Activated T-cell treated with anti-CD3 and anti-CD28 coated beads, Interleukin-2, amount 50 U/mL, for 48 hours (primary cell): ENCODE measurements around the gene VWA7.

Experiments used
- DNase-seq, 2 experiments: peaks; one replicate each; pipeline ENCODE4 v3.0.0-alpha.2; 2020

VWA7 gene

DNA sequence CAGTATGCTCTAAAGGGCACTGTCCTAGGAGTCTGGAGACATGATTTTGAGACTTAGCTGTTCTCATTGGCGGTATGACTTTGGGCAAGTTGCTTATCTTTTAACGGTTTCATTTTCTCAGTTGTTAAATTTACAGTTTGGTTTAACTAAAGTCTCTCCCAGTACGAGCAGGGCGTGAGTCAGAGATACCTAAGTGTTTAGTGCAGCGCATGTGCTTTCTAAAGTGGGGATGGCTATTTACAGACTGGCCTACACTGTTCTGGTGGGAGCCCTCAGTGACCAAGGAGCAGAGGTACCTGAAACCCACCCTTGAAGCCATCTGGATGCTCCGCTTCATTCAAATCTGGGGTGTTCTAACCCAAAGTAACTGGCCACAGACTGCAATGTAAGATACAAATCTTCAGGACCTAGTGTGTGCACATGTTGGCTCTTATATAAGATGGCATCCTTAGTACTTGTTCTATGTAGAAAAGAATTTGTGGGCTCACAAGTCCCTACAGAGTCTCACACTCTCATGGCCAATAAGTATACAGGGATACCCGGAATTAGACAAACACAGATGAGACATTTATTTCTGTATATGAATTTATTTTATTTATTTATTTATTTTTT is 26.6 kb downstream of the VWA7 start:
- DNase-seq = no peak

GRCh38 chr6:31749301-31750036 is 27.7 kb downstream of the VWA7 start:
- no peak for DNase-seq

- no peak for DNase-seq
Observed at GRCh38 chr6:31744422-31744821, 32.7 kb downstream of the VWA7 start.

- no peak for DNase-seq
Observed at GRCh38 chr6:31742894-31743293, 34.2 kb downstream of the VWA7 start.

GRCh38 chr6:31741815-31742214 is 35.3 kb downstream of the VWA7 start:
- no peak for DNase-seq

GRCh38 chr6:31740397-31741223 is 36.5 kb downstream of the VWA7 start:
- DNase-seq = peak in 1 of 2 experiments; percentile 35

DNA sequence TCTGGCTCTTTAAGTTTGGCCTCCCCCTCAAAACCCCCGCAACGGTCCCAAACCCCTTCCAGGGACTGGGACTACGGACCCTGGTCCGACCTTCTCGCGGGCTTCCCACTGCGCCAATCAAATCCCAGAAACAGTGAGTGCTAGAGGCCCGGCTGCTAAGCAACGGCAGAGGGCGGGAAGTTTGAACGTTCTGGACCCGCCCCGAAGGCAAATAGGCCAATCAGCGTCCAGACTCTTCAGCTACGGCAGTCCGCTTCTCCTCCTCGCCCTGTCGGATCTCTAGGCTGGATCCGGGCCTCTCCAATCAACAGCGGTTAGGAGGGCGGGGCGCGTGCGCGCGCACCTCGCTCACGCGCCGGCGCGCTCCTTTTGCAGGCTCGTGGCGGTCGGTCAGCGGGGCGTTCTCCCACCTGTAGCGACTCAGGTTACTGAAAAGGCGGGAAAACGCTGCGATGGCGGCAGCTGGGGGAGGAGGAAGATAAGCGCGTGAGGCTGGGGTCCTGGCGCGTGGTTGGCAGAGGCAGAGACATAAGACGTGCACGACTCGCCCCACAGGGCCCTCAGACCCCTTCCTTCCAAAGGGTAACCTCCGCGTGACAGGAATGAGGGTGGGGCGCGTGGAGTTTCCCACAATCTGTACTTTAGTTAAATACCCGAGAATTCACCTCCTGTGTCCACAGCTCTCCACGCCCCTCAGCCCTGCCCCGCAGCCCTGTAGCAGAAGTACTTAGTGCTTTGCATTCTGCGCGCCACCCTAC is 37.3 kb downstream of the VWA7 start, which contains the start of gene MSH5:
Gene MSH5 (plus strand): TSS at position 367 of the 758 bp plus-strand sequence. CDS start 462 bp downstream, outside the sequence.
- peak; percentile 97 to 98 for DNase-seq

DNA sequence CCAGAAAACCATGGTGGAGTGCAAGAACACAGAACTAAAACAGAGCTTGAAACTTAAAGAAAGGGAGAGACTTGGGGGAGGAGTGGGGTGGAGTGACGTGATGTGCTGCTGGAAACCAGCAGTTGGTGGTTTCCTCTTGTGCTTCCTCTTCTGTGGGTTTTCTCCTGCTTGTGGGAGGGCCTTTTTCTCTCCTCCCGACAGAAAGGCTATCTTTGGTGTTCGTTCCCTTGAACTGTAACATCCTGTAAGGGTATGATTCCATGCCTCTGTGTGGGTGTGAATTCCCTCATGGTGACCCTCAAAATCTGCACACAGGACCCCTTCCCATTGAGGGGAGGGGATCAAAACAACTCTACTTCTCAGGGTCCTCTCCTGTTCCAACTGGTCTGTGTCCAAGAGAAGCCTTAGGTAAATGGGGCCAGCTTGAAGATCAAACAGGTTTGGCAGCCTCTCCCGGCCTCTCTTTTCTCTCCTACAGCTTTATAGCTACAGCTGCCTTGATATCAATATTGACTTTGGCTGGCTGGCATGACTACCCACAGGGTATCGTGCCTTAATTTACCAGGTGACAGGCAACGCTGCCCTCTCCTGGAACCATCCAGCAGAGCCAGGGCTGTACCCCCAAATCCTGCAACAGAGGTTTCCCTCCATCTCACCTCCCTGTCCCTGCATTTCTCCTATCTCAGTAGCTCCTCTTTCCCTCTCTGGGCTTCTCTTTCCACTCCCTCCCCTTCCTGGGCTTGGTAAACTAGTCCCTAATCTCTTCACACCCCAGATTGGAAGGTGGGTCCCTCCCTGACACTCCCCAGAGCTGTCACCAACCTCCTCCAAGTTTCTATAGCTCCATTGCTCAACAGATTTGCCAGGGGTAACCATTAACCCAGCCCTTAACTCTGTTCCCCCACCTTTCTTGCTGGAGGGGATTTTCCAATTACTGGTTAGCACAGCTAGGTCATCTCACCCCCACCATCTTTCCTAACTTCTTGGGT is 38.8 kb downstream of the VWA7 start:
- peak; percentile 60 to 66 for DNase-seq

GRCh38 chr6:31737315-31737990 is 39.7 kb downstream of the VWA7 start:
- DNase-seq = no peak

GRCh38 chr6:31736768-31737314 is 40.3 kb downstream of the VWA7 start:
- DNase-seq = no peak

DNA sequence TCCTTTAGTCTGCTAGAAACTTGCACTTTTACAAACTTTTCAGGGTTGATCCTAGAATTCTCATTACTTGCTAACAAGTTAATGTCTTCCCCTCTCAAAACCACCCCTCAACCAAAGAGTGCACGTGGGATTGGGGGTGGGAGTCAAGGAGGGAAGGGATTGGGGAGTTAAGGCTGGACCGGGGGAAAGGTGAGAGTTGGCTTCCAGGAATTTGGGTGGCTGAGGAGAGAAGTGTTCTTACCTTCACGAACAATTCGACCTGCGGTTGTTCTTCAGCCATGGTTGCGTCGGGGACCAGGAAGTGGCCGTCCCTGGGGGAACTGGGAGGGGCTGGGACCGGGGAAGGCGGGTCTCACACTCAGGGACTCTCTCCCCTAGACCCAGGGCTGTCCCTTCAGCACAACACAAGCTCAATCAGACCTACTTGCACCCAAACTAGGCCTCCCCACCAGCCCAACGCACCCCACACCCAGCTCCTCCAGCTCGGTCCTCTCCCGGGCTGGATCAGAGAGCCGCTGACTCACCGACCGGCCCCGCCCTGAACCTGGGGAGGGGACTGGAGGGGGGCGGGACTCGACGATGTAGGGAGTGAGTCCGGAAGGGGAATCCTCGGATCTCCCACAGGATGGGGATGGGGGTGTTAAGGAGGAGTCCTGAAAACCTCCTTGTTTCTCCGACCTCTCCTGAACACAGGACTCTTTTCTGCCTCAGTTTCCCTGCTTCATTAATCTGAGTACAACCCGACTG is 40.9 kb downstream of the VWA7 start, which contains the start of gene CLIC1:
Gene CLIC1 (minus strand): TSS at position 510 of the 747 bp plus-strand sequence. CDS start 230 bp downstream, at position 280.
- DNase-seq = peak; percentile 90

DNA sequence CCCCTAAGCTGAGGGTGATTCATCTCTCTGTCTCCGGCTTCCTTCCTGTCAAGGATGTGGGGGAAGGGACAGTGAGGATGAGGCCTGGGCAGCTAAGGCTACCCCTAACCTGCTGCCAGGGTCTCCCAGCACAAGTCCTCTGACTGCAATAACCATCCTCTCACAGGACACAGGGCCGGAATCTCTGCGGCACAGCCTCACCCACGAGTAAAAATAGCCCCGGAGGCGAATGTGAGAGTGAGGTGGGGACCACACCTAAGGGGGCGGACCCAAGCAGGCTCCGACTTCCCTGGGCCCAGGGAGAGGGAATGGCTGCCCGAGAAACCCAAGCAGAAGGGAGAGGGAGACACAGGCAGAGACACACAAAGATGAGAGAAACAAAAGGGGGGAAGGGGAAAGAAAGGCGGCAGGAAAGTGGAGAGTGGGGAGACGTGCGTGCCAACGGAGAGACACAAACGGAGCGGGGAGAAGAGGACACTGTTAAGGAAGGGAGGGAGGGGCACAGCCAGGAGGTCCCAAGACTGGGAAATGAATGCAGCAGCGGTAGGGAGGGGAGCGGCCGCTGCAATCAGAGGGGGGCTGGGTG is 42.2 kb downstream of the VWA7 start:
- DNase-seq = peak; percentile 71 to 77

GRCh38 chr6:31734247-31734820 is 42.8 kb downstream of the VWA7 start:
- DNase-seq = no peak

DNA sequence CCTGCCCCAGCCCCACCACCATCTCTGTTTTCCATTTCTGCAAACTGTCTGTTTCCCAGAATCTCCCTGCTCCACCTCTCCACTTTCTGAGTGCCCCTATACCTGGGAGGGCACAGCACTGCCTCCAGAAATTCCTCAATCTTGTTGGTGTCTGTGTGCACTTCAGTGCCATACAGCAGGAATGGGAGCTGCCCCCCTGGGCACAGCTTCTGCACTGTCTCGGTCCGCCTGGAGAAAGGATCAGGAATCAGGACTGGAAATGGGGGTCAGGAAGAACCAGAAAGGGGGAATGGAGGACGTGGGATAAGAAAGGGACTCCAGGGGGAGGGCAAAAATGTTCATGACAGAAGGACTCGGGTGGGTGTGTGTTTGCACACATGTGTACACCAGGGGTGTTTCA is 43.4 kb downstream of the VWA7 start:
- DNase-seq = no peak

DNA sequence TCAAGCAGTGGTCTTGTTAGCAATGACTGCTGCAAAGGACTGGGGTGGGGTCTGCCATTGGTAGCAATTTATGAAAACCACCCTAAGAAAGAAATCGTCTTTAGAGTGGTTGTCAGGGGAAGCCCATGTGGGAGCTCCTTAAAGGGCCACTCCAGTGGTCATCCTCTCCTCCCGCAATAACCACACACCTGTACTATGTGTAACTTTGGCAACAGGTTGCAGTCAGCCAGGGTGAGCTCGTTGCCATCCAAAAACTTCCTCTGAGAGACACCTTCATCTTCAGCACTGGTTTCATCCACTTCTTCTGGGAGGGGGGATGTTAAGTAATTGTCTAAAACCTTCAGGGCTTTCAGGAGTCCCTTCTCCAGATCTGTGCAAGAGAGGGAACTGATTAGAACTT is 45.1 kb downstream of the VWA7 start:
- no peak for DNase-seq

DNA sequence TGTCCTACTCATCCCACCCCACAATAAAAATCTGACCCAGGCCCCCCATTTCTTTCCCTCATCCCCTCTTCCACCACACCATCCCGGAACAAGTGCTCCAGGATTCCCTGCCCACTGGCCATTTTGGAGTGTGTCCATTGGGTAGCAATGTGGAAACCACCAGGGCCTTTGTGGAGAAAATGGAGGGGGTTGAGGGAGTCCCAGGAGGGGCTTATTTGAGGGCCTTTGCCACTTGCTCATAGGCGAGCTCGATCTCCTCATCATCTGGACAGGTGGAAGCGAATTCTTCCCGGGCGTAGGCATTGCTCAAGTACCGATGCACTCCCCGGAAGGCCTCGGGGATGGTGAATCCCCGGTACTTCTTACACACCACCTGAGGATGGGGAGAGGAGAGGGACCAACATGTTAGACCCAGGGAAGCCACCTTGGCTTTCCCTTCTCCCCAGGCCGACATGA is 46.5 kb downstream of the VWA7 start:
- no peak for DNase-seq

DNA sequence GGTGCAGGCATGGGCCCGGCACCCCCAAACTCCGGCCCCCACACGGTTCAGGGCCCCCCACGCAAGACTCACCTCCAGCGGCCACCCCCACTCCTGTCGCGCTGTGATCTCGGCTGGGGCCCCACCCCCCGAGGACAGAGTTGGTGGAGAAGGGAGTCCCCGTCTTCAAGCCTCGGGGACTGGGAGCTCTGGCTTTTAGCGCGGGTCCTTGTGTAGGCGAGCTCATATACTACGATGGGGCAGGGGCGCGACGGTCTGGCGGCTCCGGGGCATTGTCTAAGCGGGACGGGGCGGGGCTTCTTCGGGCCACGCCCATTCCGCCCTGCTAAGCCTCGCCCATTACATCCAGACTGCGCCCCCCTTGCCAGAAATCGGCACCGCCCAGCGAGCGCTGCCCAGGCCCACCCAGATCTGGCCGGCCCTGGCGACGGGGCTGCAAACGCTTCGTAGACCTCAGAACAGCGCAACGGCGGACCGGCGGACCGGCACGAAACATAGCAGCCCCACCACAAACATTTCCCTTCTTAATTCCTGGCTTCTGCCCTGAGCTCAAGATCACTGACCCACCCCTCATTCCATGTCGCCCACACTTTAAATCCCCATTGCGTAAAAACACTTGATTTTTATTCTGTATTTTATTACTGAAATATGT is 47.0 kb downstream of the VWA7 start:
- DNase-seq = peak; percentile 81 to 84

DNA sequence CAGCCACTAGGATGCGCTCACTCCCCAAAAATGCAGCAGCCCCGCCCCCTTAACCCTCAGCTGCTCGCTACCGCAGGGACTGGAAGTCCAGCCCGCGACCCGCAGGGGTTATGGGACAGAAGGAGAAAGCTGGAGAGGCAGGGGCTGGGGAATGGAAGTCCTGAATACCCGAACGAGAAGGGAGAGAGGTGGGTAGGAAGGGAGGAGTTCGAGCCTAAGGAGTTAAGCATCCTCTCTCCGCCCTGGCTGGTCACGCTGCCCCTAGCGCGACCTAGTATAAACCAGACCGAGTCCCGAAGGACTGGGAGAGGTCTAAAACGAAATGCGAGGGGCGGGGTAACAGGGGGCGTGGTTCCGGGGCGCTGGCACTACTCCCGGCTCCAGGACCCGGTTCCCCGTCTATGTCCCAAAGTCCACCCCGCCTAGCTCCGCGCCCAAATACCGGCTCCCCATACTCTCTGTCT is 47.6 kb downstream of the VWA7 start:
- DNase-seq = peak; percentile 86 to 87
